Naive B cell (primary cell): Measurements from ENCODE around the gene PKP1. TPM values are rescaled to one million over a fixed set of nuclear protein-coding genes. Genes with fewer than 3 reads are reported as not detected.
A peak's percentile ranks its signal among the peaks of the same experiment; 100 is the strongest.

Source experiments
- ATAC-seq, 2 donors: fragments of 150-1000 bp; cut with Tn5 transposase; 2 replicates each; pipeline ENCODE4 v1.10.0; 2021; ENCODE audit warnings: low read depth in 2 of 2, mild to moderate bottlenecking in 2 of 2, moderate library complexity in 2 of 2
- DNase-seq: peaks from one replicate; pipeline ENCODE4 v3.0.0; 2022
- H3K27ac Mint-ChIP-seq, 6 donors: one replicate each; pipeline ENCODE4 v1.8.0; 2020 to 2022; ENCODE audit warnings: mild to moderate bottlenecking in 6 of 6, mixed read lengths in 6 of 6, moderate library complexity in 5 of 6, inconsistent platforms in 2 of 6
- H3K27me3 Mint-ChIP-seq, 3 donors: one replicate each; pipeline ENCODE4 v1.8.0; 2021 to 2022; ENCODE audit warnings: mixed read lengths in 3 of 3, mild to moderate bottlenecking in 1 of 3
- H3K36me3 Mint-ChIP-seq, 2 donors: one replicate each; pipeline ENCODE4 v1.8.0; 2020 to 2022; ENCODE audit warnings: mixed read lengths in 2 of 2, inconsistent platforms in 1 of 2, mild to moderate bottlenecking in 1 of 2
- H3K4me1 Mint-ChIP-seq, 3 donors: one replicate each; pipeline ENCODE4 v1.8.0; 2020 to 2022; ENCODE audit warnings: mixed read lengths in 3 of 3, inconsistent platforms in 1 of 3, mild to moderate bottlenecking in 1 of 3, moderate library complexity in 1 of 3
- H3K4me3 Mint-ChIP-seq, 8 donors: one replicate each; pipeline ENCODE4 v1.8.0; 2020 to 2022; ENCODE audit warnings: mild to moderate bottlenecking in 8 of 8, mixed read lengths in 8 of 8, moderate library complexity in 8 of 8, inconsistent platforms in 2 of 8
- H3K9me3 Mint-ChIP-seq, 7 donors: one replicate each; pipeline ENCODE4 v1.8.0; 2020 to 2022; ENCODE audit warnings: mixed read lengths in 7 of 7, mild to moderate bottlenecking in 5 of 7, inconsistent platforms in 2 of 7, moderate library complexity in 1 of 7
- polyA plus RNA-seq, 6 donors: library from polyadenylated mRNA; unstranded; fragments of 300-500 nt; fragmentation: Illumina TruSeq; gene quantifications; one replicate each; pipeline ENCODE4 v1.2.3, GENCODE V29; 2021; ENCODE audit warnings: low read depth in 6 of 6

The PKP1 gene
- polyA plus RNA-seq, 6 donors from 2014 or later = not detected

GRCh38 chr1:201360901-201361651 is 77.8 kb downstream of the PKP1 start:
- H3K4me3 Mint-ChIP-seq = no peak overlapping the region
- H3K36me3 Mint-ChIP-seq = no peaks in the 10 kb centered on the region
- no peaks in the 10 kb centered on the region for H3K9me3 Mint-ChIP-seq
- ATAC-seq (no peak), DNase-seq (no peak)
- peaks cover 3 to 50% (median 33%) of the 10 kb centered on the region in 3 donors for H3K27me3 Mint-ChIP-seq
- H3K27ac Mint-ChIP-seq = no peak overlapping the region
- H3K4me1 Mint-ChIP-seq = no peaks in the 10 kb centered on the region

GRCh38 chr1:201361652-201362504 is 78.6 kb downstream of the PKP1 start:
- DNase-seq (no peak), ATAC-seq (no peak)
- no peaks in the 10 kb centered on the region for H3K4me1 Mint-ChIP-seq
- no peaks in the 10 kb centered on the region for H3K36me3 Mint-ChIP-seq
- peak overlapping the region in 1 of 6 donors; percentile 14 for H3K27ac Mint-ChIP-seq
- H3K9me3 Mint-ChIP-seq = no peaks in the 10 kb centered on the region
- no peak overlapping the region for H3K4me3 Mint-ChIP-seq
- peaks cover 3 to 58% (median 41%) of the 10 kb centered on the region in 3 donors for H3K27me3 Mint-ChIP-seq

GRCh38 chr1:201362906-201363305 is 79.6 kb downstream of the PKP1 start:
- H3K27me3 Mint-ChIP-seq = peaks cover 3 to 64% (median 47%) of the 10 kb centered on the region in 3 donors
- H3K9me3 Mint-ChIP-seq = no peaks in the 10 kb centered on the region
- DNase-seq (no peak), ATAC-seq (no peak)
- H3K4me1 Mint-ChIP-seq = no peaks in the 10 kb centered on the region
- H3K36me3 Mint-ChIP-seq = no peaks in the 10 kb centered on the region
- no peak overlapping the region for H3K4me3 Mint-ChIP-seq
- no peak overlapping the region for H3K27ac Mint-ChIP-seq

GRCh38 chr1:201363467-201363866 is 80.2 kb downstream of the PKP1 start:
- DNase-seq = no peak
- no peak for ATAC-seq
- no peaks in the 10 kb centered on the region for H3K9me3 Mint-ChIP-seq
- peaks cover 3 to 61% (median 51%) of the 10 kb centered on the region in 3 donors for H3K27me3 Mint-ChIP-seq
- H3K4me3 Mint-ChIP-seq = no peak overlapping the region
- H3K27ac Mint-ChIP-seq = peak overlapping the region in 1 of 6 donors; percentile 61
- H3K36me3 Mint-ChIP-seq = no peaks in the 10 kb centered on the region
- no peaks in the 10 kb centered on the region for H3K4me1 Mint-ChIP-seq

- ATAC-seq (no peak), DNase-seq (no peak)
- H3K27me3 Mint-ChIP-seq = peaks cover 3 to 60% (median 52%) of the 10 kb centered on the region in 3 donors
- H3K9me3 Mint-ChIP-seq = no peaks in the 10 kb centered on the region
- H3K4me1 Mint-ChIP-seq = no peaks in the 10 kb centered on the region
- no peak overlapping the region for H3K4me3 Mint-ChIP-seq
- no peak overlapping the region for H3K27ac Mint-ChIP-seq
- H3K36me3 Mint-ChIP-seq = no peaks in the 10 kb centered on the region
These were observed 81.5 kb downstream of the PKP1 start for GRCh38 chr1:201364808-201365105.

- ATAC-seq (no peak), DNase-seq (no peak)
- H3K4me1 Mint-ChIP-seq = no peaks in the 10 kb centered on the region
- no peaks in the 10 kb centered on the region for H3K36me3 Mint-ChIP-seq
- H3K27ac Mint-ChIP-seq = no peak overlapping the region
- H3K27me3 Mint-ChIP-seq = peaks cover 3 to 60% (median 52%) of the 10 kb centered on the region in 3 donors
- H3K9me3 Mint-ChIP-seq = no peaks in the 10 kb centered on the region
- peak overlapping the region in 1 of 8 donors; percentile 53 for H3K4me3 Mint-ChIP-seq
These were observed 81.9 kb downstream of the PKP1 start for GRCh38 chr1:201365251-201365650.

- peaks cover 11 to 69% (median 52%) of the 10 kb centered on the region in 3 donors for H3K27me3 Mint-ChIP-seq
- no peak overlapping the region for H3K27ac Mint-ChIP-seq
- no peaks in the 10 kb centered on the region for H3K9me3 Mint-ChIP-seq
- DNase-seq (no peak), ATAC-seq (no peak)
- no peaks in the 10 kb centered on the region for H3K4me1 Mint-ChIP-seq
- no peak overlapping the region for H3K4me3 Mint-ChIP-seq
- H3K36me3 Mint-ChIP-seq = no peaks in the 10 kb centered on the region
These were observed 83.4 kb downstream of the PKP1 start for GRCh38 chr1:201366696-201367095.

GRCh38 chr1:201369209-201369608 is 85.9 kb downstream of the PKP1 start:
- Mint-ChIP-seq H3K4me1 (no peaks in the 10 kb centered on the region), H3K9me3 (no peaks in the 10 kb centered on the region), H3K36me3 (no peaks in the 10 kb centered on the region), H3K27ac (no peak overlapping the region), H3K4me3 (no peak overlapping the region), H3K27me3 (peaks cover 11 to 70% (median 56%) of the 10 kb centered on the region in 3 donors)
- ATAC-seq (no peak), DNase-seq (no peak)

GRCh38 chr1:201370500-201370899 is 87.2 kb downstream of the PKP1 start:
- H3K9me3 Mint-ChIP-seq = peaks cover 0 to 1% (median 0%) of the 10 kb centered on the region in 7 donors
- H3K27me3 Mint-ChIP-seq = peaks cover 11 to 68% (median 67%) of the 10 kb centered on the region in 3 donors
- no peaks in the 10 kb centered on the region for H3K4me1 Mint-ChIP-seq
- ATAC-seq (no peak), DNase-seq (no peak)
- no peaks in the 10 kb centered on the region for H3K36me3 Mint-ChIP-seq
- H3K27ac Mint-ChIP-seq = no peak overlapping the region
- no peak overlapping the region for H3K4me3 Mint-ChIP-seq

- no peak overlapping the region for H3K27ac Mint-ChIP-seq
- no peaks in the 10 kb centered on the region for H3K36me3 Mint-ChIP-seq
- DNase-seq (no peak), ATAC-seq (no peak)
- peaks cover 0 to 1% (median 0%) of the 10 kb centered on the region in 7 donors for H3K9me3 Mint-ChIP-seq
- H3K4me1 Mint-ChIP-seq = no peaks in the 10 kb centered on the region
- H3K27me3 Mint-ChIP-seq = peaks cover 8 to 64% (median 61%) of the 10 kb centered on the region in 3 donors
- no peak overlapping the region for H3K4me3 Mint-ChIP-seq
These were observed 88.0 kb downstream of the PKP1 start for GRCh38 chr1:201371276-201371675.

GRCh38 chr1:201371792-201372191 is 88.5 kb downstream of the PKP1 start:
- Mint-ChIP-seq H3K36me3 (no peaks in the 10 kb centered on the region), H3K4me1 (no peaks in the 10 kb centered on the region), H3K27ac (no peak overlapping the region), H3K4me3 (peak overlapping the region in 1 of 8 donors; percentile 48), H3K9me3 (peaks cover 0 to 1% (median 0%) of the 10 kb centered on the region in 7 donors), H3K27me3 (peaks cover 8 to 59% (median 55%) of the 10 kb centered on the region in 3 donors)
- ATAC-seq = no peak
- DNase-seq = no peak

GRCh38 chr1:201374364-201374763 is 91.1 kb downstream of the PKP1 start:
- no peak for DNase-seq
- peaks cover 8 to 45% (median 43%) of the 10 kb centered on the region in 3 donors for H3K27me3 Mint-ChIP-seq
- H3K4me3 Mint-ChIP-seq = no peak overlapping the region

GRCh38 chr1:201375169-201375568 is 91.9 kb downstream of the PKP1 start:
- peaks cover 8 to 43% (median 40%) of the 10 kb centered on the region in 3 donors for H3K27me3 Mint-ChIP-seq
- H3K27ac Mint-ChIP-seq = no peak overlapping the region
- no peak for ATAC-seq
- H3K4me3 Mint-ChIP-seq = peak overlapping the region in 1 of 8 donors; percentile 63
- DNase-seq = no peak
- H3K4me1 Mint-ChIP-seq = no peaks in the 10 kb centered on the region
- no peaks in the 10 kb centered on the region for H3K36me3 Mint-ChIP-seq
- H3K9me3 Mint-ChIP-seq = peaks cover 0 to 1% (median 0%) of the 10 kb centered on the region in 7 donors

More at GRCh38 chr1:201374364-201374763, 91.1 kb downstream of the PKP1 start:
- no peak overlapping the region for H3K27ac Mint-ChIP-seq
- no peak for ATAC-seq
- no peaks in the 10 kb centered on the region for H3K36me3 Mint-ChIP-seq
- no peaks in the 10 kb centered on the region for H3K4me1 Mint-ChIP-seq
- peaks cover 0 to 1% (median 0%) of the 10 kb centered on the region in 7 donors for H3K9me3 Mint-ChIP-seq

GRCh38 chr1:201376107-201376463 is 92.8 kb downstream of the PKP1 start:
- H3K27me3 Mint-ChIP-seq = peaks cover 5 to 40% (median 35%) of the 10 kb centered on the region in 3 donors
- H3K4me3 Mint-ChIP-seq = no peak overlapping the region
- H3K36me3 Mint-ChIP-seq = no peaks in the 10 kb centered on the region
- no peak overlapping the region for H3K27ac Mint-ChIP-seq
- ATAC-seq = no peak
- H3K9me3 Mint-ChIP-seq = peaks cover 0 to 1% (median 0%) of the 10 kb centered on the region in 7 donors
- no peak for DNase-seq
- H3K4me1 Mint-ChIP-seq = no peaks in the 10 kb centered on the region
